HCT116 (cell line): ENCODE measurements around the gene WNK2.

Experiments used
- ATF3 ChIP-seq: IDR thresholded peaks from 2 replicates; pipeline ENCODE4 v1.6.1; 2012
- CTCF ChIP-seq, 3 experiments: fragments of 200-600 bp in 1 of 3; sonication (generic) in 1 of 3; IDR thresholded peaks in 2 of 3; conservative IDR thresholded peaks in 1 of 3; 2 replicates each; pipeline ENCODE4 v1.5.1; 2012 to 2017; ENCODE audit warnings: low read depth in 2 of 3, low read length in 2 of 3, antibody characterized with exemption in 1 of 3, borderline replicate concordance in 1 of 3, control low read depth in 1 of 3, mild to moderate bottlenecking in 1 of 3, mixed read lengths in 1 of 3, mixed run types in 1 of 3, moderate library complexity in 1 of 3; ENCODE audit not compliant: insufficient read depth in 1 of 3
- EZH2 ChIP-seq: fragments of 200-600 bp; sonication (generic); IDR thresholded peaks from 2 replicates; pipeline ENCODE4 v1.6.1; 2017; ENCODE audit warnings: antibody characterized with exemption, mixed run types
- EZH2phosphoT487 ChIP-seq: fragments of 200-600 bp; IDR thresholded peaks from 2 replicates; pipeline ENCODE4 v1.6.1; 2018; ENCODE audit warnings: antibody characterized with exemption, borderline replicate concordance
- POLR2A ChIP-seq: IDR thresholded peaks from 2 replicates; pipeline ENCODE4 v1.7.0; 2011; ENCODE audit warnings: borderline replicate concordance; ENCODE audit not compliant: insufficient read depth, insufficient read length; ENCODE audit errors: extremely low read depth
- POLR2AphosphoS5 ChIP-seq: IDR thresholded peaks from 2 replicates; pipeline ENCODE4 v1.6.1; 2011; ENCODE audit warnings: mild to moderate bottlenecking, low read depth, low read length, moderate library complexity
- RAD21 ChIP-seq: IDR thresholded peaks from 2 replicates; pipeline ENCODE4 v1.6.1; 2012; ENCODE audit warnings: low read depth, mild to moderate bottlenecking
- SIN3A ChIP-seq: IDR thresholded peaks from 2 replicates; pipeline ENCODE4 v1.6.1; 2012; ENCODE audit warnings: low read depth
- SP1 ChIP-seq: IDR thresholded peaks from 2 replicates; pipeline ENCODE4 v1.6.1; 2012; ENCODE audit warnings: low read depth
- YY1 ChIP-seq: IDR thresholded peaks from 2 replicates; pipeline ENCODE4 v1.6.1; 2011; ENCODE audit warnings: low read length, low read depth, moderate library complexity, mild to moderate bottlenecking; ENCODE audit not compliant: insufficient replicate concordance; ENCODE audit errors: extremely low read depth
- ZBTB33 ChIP-seq: IDR thresholded peaks from 2 replicates; pipeline ENCODE4 v1.6.1; 2011; ENCODE audit warnings: mild to moderate bottlenecking, low read length, moderate library complexity; ENCODE audit not compliant: insufficient replicate concordance; ENCODE audit errors: extremely low read depth
- ZFX ChIP-seq: fragments of 450-650 bp; IDR thresholded peaks from 2 replicates; pipeline ENCODE4 v1.6.1; 2017

GRCh38 chr9:93170571-93170970, 13.4 kb upstream of the WNK2 start:
- no peak for TF ChIP-seq EZH2phosphoT487
- TF ChIP-seq SIN3A: no peak
- no peak for TF ChIP-seq CTCF (IDR thresholded peaks at IDR 0.05 in 2 of 3, conservative IDR thresholded peaks at IDR 0.05 in 1 of 3; ENCODE audit: borderline replicate concordance in 1 of 3, insufficient read depth in 1 of 3, low read depth in 2 of 3, low read length in 2 of 3)
- TF ChIP-seq POLR2AphosphoS5: no peak
- no peak for TF ChIP-seq ZBTB33
- TF ChIP-seq SP1: no peak
- TF ChIP-seq YY1: no peak
- no peak for TF ChIP-seq ZFX
- no peak for TF ChIP-seq POLR2A
- TF ChIP-seq RAD21: no peak
- no peak for TF ChIP-seq EZH2
- TF ChIP-seq ATF3: no peak
